GM21529 (cell line): ENCODE results near the gene CLOCK.

Source experiments
- ATAC-seq: cut with Tn5 transposase; IDR thresholded peaks from one replicate; pipeline ENCODE4 v1.9.1; 2021; ENCODE audit not compliant: unreplicated experiment

Gene CLOCK

DNA sequence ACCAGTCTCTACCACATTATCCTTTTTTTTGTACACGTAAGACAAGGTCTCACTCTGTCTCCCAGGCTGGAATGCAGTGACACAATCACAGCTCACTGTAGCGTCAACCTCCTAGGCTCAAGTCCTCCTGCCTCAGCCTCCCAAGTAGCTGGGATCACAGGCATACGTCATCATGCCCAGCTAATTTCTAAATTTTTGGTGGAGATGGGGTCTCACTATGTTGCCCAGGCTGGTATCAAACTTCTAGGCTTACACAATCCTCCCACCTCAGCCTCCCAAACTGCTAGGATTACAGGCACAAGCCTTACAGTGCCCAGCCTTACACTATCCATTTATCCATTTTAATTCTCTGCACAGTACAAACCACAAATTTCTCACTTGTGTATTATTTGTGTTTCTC, 58.0 kb downstream of the CLOCK start:
- no peak for ATAC-seq

DNA sequence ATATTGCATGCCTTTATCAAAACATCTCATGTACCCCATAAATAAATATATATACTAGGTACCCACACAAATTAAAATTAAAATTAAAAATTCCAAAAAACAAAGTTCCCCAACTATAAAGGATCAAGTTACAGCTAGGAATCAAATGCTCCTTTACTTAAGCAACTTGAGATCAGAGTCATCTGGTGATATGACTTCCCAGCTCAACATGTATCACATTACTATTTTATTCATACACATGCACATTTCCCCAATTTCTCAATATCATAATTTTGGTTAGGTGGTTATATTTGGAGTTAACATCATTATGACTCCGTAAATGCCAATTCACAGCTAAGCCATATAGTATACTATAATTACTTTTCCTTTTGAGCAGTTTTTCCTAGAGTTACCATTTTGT, 60.9 kb downstream of the CLOCK start:
- no peak for ATAC-seq

DNA sequence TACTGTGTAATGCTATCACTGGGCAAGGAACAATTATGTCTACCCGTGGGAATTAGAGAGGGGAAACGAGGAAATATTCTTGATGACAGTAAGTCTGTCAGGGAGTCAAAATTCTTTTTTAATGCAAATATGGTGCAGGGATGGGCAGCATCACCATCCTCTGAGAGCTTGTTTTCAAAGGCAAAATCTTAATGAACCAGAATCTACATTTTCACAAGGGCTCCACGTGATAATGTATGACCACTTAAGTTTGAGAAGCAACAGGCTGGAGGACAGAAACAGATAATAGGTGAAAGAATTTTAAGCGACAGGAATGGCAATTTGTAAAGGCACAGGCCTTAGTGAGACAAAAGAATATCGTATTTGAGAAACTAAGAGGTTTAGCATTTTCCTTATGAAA, 63.4 kb downstream of the CLOCK start:
- no peak for ATAC-seq

DNA sequence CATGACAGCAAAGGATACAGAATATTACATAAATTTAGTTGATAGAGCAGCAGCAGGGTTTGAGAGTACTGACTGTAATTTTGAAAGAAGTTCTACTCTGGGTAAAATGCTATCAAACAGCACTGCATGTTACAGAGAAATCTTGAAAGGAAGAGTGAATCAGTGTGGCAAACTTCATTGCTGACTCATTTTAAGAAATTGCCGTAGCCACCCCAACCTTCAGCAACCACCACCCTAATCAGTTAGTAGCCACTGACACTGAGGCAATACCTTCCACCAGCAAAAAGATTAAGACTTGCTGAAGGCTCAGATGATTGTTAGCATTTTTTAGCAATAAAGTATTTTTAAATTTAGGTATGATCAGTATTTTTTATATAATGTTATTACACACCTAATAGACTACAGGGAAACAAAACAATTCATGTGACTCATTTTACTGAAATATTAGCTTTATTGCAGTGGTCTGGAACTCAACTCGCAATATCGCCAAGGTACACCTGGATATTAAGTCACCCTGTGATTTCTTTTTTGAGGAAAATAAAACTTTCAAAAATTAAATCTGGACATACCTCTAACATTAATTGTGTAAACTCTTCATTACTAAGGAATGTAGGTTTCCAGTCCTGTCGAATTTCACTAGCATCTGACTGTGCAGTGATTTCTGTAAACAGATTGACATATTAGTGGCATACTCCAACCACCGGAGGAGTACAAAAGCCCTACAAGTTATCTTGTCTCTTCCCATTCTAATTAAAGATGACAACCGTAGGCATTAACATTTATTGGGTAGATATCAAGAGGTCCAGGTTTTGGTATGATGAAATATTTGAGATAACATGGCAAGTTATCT, 71.1 kb downstream of the CLOCK start:
- no peak for ATAC-seq

DNA sequence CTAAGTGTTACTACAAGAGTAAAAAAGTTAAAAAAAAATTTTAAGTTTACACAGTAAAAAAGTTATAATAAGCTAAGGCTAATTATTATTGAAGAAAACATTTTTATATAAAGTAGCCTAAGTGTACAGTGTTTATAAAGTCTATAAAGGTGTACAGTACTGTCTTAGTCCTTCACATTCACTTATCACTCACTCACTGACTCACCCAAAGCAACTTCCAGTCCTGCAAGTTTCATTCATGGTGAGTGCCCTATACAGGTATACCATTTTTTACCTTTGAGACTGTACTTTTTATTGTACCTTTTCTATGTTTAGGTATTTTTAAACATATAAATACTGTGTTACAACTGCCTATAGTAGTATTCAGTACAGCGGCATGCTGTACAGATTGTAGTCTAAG, 76.7 kb downstream of the CLOCK start:
- no peak for ATAC-seq

DNA sequence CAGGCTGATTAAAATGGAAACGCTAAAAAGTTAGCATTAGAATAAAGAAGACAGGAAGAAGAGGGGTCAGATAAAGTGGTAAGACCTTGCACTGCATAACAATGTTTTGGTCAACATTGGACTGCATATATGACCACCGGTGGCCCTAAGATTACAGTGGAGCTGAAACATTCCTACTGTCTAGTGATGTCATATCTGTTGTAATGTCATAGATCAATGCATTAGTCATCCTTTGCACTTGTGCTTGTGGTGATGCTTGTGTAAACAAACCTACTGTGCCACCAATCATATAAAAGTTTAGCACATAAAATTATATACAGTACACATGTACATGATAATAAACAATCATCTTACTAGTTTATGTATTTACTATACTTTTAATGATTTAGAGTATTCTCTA, 78.0 kb downstream of the CLOCK start:
- no peak for ATAC-seq

DNA sequence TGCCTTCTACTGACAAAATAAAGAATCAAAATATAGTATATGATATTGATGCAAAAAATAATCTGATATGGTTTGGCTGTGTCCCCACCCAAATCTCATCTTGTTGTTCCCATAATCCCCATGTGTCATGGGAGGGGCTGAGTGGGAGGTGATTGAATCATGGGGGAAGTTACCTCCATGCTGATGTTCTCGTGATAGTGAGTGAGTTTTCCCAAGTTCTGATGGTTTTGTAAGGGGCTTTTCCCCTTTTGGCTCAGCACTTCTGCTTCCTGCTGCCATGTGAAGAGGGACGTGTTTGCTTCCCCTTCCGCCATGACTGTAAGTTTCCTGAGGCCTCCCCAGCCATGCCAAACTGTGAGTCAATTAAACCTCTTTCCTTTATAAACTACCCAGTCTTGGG, 80.7 kb downstream of the CLOCK start:
- no peak for ATAC-seq

DNA sequence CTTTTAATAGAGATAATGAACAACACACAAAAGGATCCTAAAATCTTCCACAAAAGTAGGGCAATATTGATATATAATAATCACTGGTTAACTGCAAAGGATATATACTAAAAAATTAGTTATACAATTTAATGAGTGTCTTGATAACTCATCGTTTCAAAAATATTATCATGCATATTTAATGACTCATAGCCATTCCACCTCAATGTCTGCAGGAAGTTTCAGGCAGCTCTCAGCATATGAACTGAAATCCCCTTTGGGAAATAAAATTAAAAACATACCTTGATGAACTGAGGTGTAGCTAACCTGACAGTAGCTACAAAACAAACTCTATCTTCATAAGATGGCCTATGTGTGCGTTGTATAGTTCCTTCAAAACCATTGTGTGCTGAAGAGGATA, 88.1 kb downstream of the CLOCK start:
- ATAC-seq = no peak

DNA sequence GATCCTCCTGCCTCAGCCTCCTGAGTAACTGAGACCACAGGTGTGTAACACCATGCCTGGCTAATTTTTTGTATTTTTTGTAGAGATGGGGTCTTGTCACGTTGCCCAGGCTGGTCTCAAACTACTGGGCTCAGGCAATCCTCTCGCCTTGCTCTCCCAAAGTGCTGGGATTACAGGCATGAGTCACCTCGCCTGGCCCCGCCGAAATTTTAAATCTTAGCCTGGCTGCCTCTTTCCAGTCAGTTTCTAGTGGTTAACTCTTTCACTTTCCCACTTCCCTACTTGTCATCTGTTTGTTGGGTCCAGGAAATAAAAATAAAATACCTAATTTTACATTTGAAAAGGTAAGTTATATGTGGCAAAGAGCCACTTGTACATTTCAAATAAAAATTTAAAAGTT, 88.5 kb downstream of the CLOCK start:
- no peak for ATAC-seq

DNA sequence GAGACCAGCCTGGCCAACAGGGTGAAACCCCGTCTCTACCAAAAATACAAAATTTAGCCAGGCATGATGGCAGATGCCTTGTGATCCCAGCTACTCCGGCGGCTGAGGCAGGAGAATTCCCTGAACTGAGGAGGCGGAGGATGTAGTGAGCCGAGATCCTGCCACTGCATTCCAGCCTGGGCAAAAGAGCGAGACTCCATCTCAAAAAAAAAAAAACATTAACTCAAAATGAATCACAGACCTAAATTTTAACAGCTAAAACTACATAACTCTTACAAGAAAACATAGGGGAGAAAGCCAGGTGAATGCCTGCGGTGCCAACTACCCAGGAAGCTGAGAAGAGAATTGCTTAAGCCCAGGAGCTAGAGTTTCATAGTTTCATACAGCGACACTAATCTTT, 96.1 kb downstream of the CLOCK start:
- no peak for ATAC-seq

DNA sequence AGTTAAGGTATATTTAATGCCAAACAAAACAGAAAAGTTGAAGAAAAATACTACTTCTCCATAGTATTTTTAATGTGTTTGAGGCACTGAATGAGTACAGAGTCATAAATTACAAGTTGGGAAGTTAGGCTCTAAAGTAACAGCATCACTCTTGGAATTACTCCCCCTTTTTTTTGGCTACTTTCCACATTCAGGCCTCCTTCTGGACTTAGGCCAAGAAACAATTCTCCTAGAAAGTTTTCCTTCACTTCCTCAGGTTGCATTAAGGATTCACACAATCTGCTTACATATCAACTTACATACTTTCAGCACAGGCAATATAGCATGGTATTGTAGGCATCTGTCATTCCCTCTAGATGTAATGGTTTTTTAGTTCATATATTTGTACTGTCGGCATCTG, 98.9 kb downstream of the CLOCK start:
- ATAC-seq = no peak

DNA sequence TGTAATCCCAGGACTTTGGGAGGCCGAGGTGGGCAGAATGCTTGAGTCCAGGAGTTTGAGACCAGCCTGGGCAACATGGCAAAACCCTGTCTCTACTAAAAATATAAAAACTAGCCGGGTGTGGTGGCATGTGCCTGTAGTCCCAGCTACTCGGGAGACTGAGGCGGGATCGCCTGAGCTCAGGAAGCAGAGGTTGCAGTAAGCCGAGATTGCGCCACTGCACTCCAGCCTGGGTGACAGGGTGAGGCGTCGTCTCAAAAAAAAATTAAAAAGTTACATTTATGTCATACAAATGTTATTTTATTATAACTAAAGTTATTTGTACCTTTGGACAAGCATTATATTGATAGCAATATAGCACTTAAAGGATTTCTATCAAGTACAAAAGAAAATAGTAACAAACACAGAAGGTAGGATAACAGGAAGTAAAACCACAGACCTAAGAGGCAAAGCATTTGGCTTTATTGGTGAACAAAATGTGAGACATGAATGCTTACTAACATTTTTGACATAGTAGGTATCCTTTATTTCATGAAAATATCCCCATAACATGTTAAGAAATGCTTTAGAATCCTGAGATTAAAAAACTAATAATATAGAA, 99.5 kb downstream of the CLOCK start:
- no peak for ATAC-seq

DNA sequence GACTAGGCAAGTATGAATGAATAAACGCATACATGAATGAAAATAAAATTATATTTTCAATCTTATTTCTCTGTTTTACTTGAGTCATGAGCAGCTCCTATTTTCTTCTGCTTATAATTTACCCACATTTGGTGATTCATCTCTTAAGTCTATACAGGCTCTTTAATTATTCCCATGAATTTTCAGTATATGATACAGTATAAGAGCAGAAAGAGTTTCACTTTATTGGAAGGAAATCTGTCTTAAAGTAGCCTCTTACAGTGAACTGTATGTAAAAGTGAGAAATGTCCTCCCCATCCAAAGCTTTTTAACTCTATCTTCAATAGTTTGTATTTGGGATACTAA, 100.2 kb downstream of the CLOCK start:
- no peak for ATAC-seq

DNA sequence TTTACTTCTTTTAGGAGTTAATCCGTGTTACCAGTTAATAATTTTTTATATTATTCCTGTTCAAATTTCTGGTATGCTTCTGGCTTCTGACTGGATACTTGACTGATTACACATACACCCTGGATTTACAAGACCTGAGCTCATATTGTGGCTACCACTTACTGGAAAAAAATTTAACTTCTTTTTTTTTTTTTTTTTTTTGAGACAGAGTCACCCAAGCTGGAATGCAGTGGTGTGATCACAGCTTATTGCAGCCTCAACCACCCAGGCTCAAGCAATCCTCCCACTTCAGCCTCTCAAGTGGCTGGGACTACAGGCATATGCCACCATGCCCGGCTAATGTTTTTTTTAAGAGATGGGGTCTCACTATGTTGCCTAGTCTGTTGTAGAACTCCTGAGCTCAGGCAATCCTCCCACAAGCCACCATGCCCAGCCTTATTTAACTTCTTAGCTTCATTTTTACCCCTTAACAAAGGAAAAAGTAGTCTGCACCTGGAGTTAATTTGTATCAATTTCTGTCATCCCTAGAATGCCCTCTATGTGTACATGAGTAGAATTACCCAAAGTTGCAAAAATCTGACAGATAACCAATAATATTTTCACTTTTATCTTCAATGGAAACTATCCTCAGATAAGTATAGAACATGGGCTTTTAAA, 100.7 kb downstream of the CLOCK start:
- ATAC-seq = no peak

DNA sequence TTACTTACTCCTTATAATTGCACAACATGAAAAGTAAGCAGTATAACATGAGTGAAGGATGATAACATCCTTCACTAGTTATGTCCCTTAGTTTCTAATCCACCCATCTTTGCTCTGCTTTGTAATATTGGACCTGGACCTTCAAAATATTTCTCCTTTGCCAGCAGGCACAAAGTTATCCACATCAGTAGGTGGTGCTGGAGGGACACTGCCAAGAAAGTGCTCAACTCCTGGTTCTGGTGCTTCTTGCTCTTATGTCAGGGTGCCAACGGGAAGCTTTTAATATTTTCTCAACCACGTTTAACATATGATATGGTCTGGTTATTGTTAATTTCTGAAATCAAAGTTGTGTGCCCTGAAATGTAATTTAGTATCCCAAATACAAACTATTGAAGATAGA, 101.9 kb downstream of the CLOCK start:
- no peak for ATAC-seq

DNA sequence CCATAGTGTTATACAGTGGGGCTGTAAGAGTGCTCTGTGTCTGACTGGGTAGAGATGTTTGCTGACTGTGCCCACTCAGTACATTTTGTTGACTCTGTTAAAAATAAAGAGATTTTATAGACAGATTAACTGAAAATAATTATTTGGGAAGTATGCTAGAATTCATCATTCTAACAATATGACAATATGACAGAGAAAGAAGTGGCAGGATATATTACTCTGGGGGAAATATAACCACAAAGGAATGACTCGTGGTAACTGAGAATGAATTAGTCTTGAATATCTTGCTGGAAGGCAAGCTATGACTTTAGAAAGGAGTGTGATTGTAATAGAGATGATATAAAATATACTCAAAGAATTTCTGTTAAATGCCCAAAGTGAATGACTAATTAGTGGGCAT, 104.2 kb downstream of the CLOCK start:
- no peak for ATAC-seq

DNA sequence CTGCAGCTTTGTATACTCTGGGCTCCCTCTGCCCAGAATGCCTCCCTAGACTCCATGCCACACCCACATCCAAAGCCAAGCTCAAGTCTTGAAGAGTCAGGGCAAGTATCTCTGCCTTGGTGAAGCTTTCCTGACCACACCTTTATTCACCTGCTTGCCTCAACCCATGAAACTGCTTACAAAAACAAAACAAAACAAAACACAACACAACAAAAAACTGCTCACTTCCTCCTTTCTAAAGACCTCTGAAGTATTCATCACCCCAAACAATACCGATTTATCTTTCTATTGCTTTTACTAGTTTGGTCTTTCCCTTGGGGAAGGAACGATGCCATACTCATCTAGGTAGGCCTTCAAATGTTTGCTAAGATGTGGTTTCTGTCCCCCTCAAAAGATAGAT, 105.9 kb downstream of the CLOCK start:
- ATAC-seq = no peak

DNA sequence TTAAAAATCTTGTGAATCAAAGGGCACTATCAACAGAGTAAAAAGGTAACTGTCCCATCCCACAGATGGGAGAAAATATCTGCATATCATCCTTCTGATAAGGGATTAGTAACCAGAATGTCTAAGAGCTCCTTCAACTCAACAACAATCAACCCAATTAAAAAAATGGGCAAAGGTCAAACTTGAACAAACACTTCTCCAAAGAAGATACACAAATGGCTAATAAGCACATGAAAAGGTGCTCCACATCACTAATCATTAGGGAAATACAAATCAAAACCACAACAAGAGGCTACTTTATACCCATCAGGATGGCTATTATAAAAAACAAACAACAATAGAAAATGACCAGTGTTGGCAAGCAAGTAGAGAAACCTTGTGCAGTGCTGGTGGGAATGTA, 107.7 kb downstream of the CLOCK start:
- no peak for ATAC-seq

DNA sequence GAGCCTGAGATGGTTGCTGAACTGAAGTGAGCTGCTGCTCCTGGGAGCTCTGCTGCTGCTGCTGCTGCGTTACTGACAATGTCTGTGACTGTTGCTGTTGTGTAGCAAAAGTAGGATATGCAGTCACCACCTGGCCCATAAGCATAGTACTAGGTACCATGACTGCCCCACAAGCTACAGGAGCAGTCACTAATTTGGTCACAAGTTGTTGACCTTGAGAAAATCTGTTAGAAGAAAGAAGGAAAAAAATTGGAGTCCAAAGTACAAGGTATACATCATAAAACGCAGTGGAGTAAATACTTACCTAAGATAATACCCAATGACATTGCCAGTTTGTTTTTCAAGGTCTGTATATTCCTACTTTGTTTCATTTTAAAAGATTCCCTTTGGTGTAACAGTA, 108.4 kb downstream of the CLOCK start:
- ATAC-seq = no peak

DNA sequence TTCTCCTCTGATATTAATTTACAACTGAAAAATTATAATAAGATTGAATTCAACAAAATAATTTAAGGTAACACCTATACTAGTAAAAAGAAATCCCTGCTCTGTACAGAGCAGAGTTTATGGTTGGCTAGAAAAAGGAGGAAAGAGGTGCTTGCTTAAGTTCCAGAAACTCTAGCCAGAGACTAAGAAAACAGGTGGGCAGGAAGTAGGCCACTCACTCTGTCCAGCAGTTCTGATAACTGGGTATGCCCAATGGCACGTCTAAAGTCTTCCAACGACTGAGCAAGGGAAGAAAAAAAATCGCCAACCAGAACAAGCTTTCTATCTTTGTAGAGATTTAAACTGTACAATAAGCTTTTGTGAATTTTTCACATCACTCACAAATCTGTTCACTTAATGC, 108.9 kb downstream of the CLOCK start:
- no peak for ATAC-seq

DNA sequence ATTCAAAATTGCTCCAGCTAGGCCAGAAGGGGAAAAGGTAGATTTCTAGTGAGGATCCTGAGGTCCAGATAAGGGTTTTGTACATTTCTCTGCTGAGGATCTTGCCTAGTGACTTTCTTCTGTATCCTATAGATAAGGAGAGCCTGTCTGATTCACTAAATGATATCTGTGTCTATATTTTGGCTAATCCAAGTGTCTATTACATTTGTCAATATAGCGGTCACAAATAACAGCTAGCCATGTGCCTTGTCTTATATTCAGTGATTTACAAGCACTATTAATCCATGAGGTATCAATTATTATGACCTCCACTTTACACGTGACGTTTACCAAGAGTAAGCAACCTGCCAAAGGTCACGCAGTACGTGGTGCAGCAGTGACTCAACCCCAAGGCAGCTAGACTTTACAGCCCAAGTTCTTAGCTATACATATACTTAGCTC, 109.3 kb downstream of the CLOCK start:
- ATAC-seq = no peak

DNA sequence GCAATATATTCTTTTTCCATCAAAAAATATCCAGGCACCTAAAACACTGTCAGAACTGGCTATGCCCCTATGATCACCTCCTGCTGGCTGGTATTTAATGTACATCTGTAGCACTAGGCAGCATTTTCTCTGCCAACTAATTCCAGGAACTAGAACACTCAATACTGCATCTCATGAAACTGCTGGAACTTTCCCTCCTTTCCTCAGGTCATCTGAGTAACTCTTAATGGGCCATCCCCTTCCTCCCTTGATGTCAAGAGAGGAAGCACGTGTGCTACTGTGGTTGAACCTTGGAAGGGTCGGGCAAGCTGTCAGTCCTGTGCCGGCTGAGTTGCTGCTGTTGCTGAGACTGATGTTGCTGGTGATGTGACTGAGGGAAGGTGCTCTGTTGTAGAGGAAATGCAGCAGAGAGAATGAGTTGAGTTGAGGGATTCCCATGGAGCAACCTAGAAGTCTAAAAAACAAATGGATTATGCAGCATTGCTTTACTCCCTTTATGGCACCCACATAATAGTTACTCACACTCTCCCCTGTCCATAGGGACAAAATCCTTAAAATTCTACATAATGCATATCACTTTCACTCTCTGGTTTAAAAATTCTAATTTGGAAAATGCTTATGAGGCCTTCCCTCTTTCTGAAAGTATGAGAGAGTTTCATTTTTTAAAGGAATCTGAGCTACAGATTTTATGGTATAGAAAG, 111.4 kb downstream of the CLOCK start:
- ATAC-seq = peak; percentile 74
